HFF-Myc (cell line): ENCODE results near the gene LHFPL2.

ENCODE experiments used
- DNase-seq: peaks from one replicate; pipeline ENCODE4 v3.0.0-alpha.2; 2011; ENCODE audit warnings: low read depth; ENCODE audit errors: extremely low read depth
- H3K4me3 ChIP-seq: replicated peaks from 2 replicates; pipeline ENCODE4 v1.5.1; 2011; ENCODE audit warnings: low read depth, mild to moderate bottlenecking, control low read depth, low read length
- TF ChIP-seq, protein P1 (sequence below): IDR thresholded peaks from 2 replicates; pipeline ENCODE4 v1.5.1; 2012; ENCODE audit warnings: mild to moderate bottlenecking, low read depth, low read length, control low read depth; ENCODE audit errors: missing control alignments

LHFPL2 gene

GRCh38 chr5:78500028-78500427 is 148.5 kb downstream of the LHFPL2 start:
- TF ChIP-seq, protein P1, sequence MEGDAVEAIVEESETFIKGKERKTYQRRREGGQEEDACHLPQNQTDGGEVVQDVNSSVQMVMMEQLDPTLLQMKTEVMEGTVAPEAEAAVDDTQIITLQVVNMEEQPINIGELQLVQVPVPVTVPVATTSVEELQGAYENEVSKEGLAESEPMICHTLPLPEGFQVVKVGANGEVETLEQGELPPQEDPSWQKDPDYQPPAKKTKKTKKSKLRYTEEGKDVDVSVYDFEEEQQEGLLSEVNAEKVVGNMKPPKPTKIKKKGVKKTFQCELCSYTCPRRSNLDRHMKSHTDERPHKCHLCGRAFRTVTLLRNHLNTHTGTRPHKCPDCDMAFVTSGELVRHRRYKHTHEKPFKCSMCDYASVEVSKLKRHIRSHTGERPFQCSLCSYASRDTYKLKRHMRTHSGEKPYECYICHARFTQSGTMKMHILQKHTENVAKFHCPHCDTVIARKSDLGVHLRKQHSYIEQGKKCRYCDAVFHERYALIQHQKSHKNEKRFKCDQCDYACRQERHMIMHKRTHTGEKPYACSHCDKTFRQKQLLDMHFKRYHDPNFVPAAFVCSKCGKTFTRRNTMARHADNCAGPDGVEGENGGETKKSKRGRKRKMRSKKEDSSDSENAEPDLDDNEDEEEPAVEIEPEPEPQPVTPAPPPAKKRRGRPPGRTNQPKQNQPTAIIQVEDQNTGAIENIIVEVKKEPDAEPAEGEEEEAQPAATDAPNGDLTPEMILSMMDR = no peak

GRCh38 chr5:78499485-78499884 is 149.1 kb downstream of the LHFPL2 start:
- H3K4me3 ChIP-seq = no peak overlapping the region
- TF ChIP-seq, protein P1 = no peak
- DNase-seq = no peak

More at GRCh38 chr5:78500028-78500427, 148.5 kb downstream of the LHFPL2 start:
- no peak overlapping the region for H3K4me3 ChIP-seq
- DNase-seq = no peak

DNA sequence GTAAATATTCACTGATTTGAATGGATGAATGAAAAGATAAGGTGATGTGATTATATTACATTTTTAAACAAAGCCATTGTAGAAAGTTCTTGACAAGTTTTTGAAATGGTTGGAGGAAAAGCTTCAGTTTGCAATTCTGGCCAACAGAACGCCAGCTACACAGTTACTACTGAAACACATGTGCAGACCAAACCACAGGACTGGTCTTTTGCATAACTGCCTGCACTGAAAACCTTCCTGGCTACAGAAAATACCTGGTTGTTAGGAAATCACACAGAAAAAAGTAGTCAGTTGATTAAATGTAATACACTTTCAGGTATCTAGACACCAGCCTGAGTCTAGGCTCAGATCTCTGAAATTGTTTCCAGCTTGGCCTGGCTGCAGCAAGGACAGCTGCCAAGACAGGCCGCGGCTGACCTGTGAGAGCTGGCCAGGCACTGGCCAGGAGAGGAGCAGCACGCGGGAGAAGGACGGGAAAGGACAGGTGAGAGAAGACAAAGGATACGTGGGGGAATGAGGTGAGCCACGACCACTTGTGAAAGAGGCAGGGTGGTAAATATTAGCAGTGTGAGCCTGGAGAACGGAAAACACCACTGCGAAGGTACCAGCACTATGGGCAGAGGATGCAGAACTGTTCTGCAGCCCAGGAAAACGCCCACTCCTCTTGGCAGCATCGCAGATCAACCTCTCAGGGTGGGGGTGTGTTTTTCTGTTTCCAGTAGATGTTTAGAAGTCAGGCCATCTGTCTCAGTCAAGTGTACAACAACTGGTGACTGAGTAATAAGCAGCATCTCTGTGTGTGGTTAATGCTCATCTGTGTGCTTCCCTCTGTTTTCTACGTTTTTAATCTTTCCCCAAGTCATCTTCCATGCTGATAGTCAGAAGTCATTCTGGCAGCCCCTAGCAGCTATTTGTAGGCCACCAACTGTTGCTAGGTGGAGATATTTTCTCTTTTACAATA is 150.7 kb downstream of the LHFPL2 start:
- H3K4me3 ChIP-seq = no peak overlapping the region
- TF ChIP-seq, protein P1 = no peak
- DNase-seq = no peak

GRCh38 chr5:78496373-78496772 is 152.2 kb downstream of the LHFPL2 start:
- H3K4me3 ChIP-seq = no peak overlapping the region
- DNase-seq = no peak
- TF ChIP-seq, protein P1 = no peak

GRCh38 chr5:78495800-78496199 is 152.8 kb downstream of the LHFPL2 start:
- TF ChIP-seq, protein P1 = no peak
- H3K4me3 ChIP-seq = no peak overlapping the region
- no peak for DNase-seq

GRCh38 chr5:78492650-78493049 is 155.9 kb downstream of the LHFPL2 start:
- DNase-seq = no peak
- no peak overlapping the region for H3K4me3 ChIP-seq
- TF ChIP-seq, protein P1 = no peak
